PFSK-1 (cell line): ENCODE data around the gene STXBP5L.

Experiments used
- FOXP2 ChIP-seq: optimal IDR thresholded peaks from 2 replicates; pipeline ENCODE3; 2011; ENCODE audit warnings: borderline replicate concordance, control low read depth, inconsistent platforms; ENCODE audit not compliant: insufficient read depth; ENCODE audit errors: extremely low read length, extremely low read depth
- POLR2AphosphoS5 ChIP-seq: IDR thresholded peaks from 2 replicates; pipeline ENCODE4 v1.6.1; 2012; ENCODE audit warnings: low read depth, mild to moderate bottlenecking, control low read depth, low read length, moderate library complexity
- REST ChIP-seq, 2 experiments: IDR thresholded peaks; 2 replicates each; pipeline versions ENCODE4 v1.6.1 to v1.8.0; 2011 to 2012; ENCODE audit warnings: low read depth in 2 of 2, low read length in 2 of 2, control low read depth in 1 of 2, inconsistent platforms in 1 of 2, mild to moderate bottlenecking in 1 of 2, moderate library complexity in 1 of 2; ENCODE audit not compliant: insufficient read depth in 1 of 2
- TAF1 ChIP-seq: IDR thresholded peaks from 2 replicates; pipeline ENCODE4 v1.6.1; 2012; ENCODE audit warnings: low read length, control low read depth, borderline replicate concordance; ENCODE audit not compliant: insufficient read depth

- TF ChIP-seq POLR2AphosphoS5: no peak
- no peak for TF ChIP-seq FOXP2
- no peak for TF ChIP-seq REST (IDR thresholded peaks at IDR 0.05; ENCODE audit: insufficient read depth in 1 of 2, low read depth in 2 of 2, low read length in 2 of 2)
- no peak for TF ChIP-seq TAF1
Observed at GRCh38 chr3:121269389-121269788, 361.4 kb downstream of the STXBP5L start.
